Lower leg skin (tissue), 4 donors: ENCODE data around the gene SEMA6A. TPM values are rescaled to one million over a fixed set of nuclear protein-coding genes. Genes with fewer than 3 reads are reported as not detected.

ENCODE experiments used
- DNase-seq, 2 donors: peaks; one replicate each; pipeline ENCODE4 v3.0.0-alpha.2; 2019; ENCODE audit warnings: low spot score in 2 of 2
- H3K4me3 ChIP-seq: fragments of 200-600 bp; sonication (generic); 2 replicates; pipeline ENCODE4 v1.5.1; 2017; ENCODE audit warnings: mild to moderate bottlenecking, low read depth; ENCODE audit not compliant: poor library complexity, severe bottlenecking
- POLR2A ChIP-seq, 2 donors: fragments of 450-650 bp; IDR thresholded peaks; one replicate each; pipeline ENCODE4 v1.6.1; 2016 to 2017; ENCODE audit warnings: antibody characterized with exemption in 2 of 2, mild to moderate bottlenecking in 1 of 2, moderate library complexity in 1 of 2
- WGBS, 2 donors: methylation state at CpG; one replicate each; pipeline ENCODE4 v1.1.5; 2018; 5-methylcytosine and 5-hydroxymethylcytosine counted together
- intact Hi-C: fragments of 100-400 bp; cut with DNase I; formaldehyde crosslinking; loops from one replicate; pipeline ENCODE4 v1.15.0; 2023; ENCODE audit warnings: low total_unique reads
- total RNA-seq, 4 donors: library from RNA; depleted of rRNA; stranded (reverse); fragments of >200 nt; gene quantifications; one replicate each; pipeline ENCODE4 v1.1.0, GENCODE V29; 2016
- TF ChIP-seq, protein P1 (sequence below), 3 donors: fragments of 450-650 bp; IDR thresholded peaks; one replicate each; pipeline ENCODE4 v1.5.1; 2016; ENCODE audit warnings: antibody characterized with exemption in 3 of 3, mild to moderate bottlenecking in 3 of 3, moderate library complexity in 2 of 3

SEMA6A gene
- total RNA-seq, 4 donors from 2014 or later: 7.0 to 21.8 (median 10.1) TPM

DNA sequence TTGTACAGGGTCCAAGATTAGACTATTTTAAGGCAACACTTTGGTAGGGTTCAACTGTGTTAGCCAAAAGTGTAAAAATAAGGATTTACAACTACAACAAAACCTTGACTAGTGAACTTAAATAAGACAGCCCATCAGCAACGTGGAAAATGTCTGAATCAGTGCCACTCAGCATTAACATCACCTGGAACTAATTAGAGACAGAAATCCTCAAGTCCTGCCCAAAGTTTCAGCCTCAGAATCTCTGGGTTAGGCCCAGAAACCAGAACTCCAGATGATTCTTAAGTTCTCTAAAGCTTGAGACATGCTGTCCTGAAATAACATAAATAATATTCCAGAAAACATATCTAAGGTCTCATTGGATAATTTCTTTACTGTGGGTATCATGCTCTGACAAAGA is 118.6 kb downstream of the SEMA6A start:
- no peak for DNase-seq
- H3K4me3 ChIP-seq: no peak overlapping the region
- 48 to 59% methylated on average over 1 of the region's 1 CpG for WGBS, 2 donors
- intact Hi-C loops: no loop called here
- TF ChIP-seq POLR2A (IDR thresholded peaks at IDR 0.05): no peak
- TF ChIP-seq, protein P1, sequence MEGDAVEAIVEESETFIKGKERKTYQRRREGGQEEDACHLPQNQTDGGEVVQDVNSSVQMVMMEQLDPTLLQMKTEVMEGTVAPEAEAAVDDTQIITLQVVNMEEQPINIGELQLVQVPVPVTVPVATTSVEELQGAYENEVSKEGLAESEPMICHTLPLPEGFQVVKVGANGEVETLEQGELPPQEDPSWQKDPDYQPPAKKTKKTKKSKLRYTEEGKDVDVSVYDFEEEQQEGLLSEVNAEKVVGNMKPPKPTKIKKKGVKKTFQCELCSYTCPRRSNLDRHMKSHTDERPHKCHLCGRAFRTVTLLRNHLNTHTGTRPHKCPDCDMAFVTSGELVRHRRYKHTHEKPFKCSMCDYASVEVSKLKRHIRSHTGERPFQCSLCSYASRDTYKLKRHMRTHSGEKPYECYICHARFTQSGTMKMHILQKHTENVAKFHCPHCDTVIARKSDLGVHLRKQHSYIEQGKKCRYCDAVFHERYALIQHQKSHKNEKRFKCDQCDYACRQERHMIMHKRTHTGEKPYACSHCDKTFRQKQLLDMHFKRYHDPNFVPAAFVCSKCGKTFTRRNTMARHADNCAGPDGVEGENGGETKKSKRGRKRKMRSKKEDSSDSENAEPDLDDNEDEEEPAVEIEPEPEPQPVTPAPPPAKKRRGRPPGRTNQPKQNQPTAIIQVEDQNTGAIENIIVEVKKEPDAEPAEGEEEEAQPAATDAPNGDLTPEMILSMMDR (IDR thresholded peaks at IDR 0.05): no peak

DNA sequence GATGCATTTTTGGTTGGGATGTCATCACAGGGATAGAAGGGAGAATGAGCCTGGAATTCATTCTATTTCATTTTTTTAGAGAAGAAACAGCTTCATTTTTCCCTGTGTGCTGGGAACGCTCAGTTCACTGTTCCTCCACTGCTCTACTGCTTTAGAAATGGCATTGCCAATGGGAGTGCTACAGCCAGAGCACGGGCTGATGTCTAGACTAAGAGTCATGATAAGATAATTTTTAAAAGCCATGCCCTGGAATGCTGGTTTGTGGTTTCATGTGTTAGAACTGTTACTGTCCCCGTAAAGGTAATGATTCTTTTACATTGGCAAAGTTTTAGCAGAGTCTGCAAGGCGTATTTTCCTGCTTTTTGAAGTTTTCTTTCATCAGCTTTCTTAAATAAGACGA is 119.6 kb downstream of the SEMA6A start:
- no peak for TF ChIP-seq POLR2A (IDR thresholded peaks at IDR 0.05)
- TF ChIP-seq, protein P1 (IDR thresholded peaks at IDR 0.05): no peak
- 63 to 70% methylated on average over 5 of the region's 5 CpGs for WGBS, 2 donors
- intact Hi-C loops: no loop called here

DNA sequence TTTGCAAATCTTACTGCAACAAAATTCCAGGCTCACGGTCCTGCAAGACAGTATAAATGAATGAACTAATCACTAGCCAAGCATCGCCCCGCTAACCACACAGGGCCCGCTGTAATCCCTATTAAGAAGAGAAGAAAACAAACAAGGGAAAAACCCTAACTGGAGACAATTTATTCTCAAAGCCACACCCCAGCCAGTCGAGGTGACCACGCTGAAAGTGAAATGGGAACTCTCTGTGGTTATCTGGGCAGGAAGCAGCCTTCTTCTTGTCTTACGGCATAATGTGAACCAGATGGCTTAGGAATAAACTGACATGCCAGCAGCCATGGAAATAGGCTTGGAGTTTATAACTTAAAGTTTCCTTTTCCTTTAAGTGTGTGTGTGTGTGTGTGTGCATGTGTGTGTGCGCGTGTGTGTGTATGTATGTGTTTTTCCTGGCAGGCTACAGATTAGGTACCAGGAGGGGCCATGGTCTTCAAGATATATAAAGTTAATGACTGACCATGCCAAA is 120.2 kb downstream of the SEMA6A start:
- intact Hi-C loops: no loop called here
- TF ChIP-seq, protein P1 (IDR thresholded peaks at IDR 0.05): no peak
- no peak for TF ChIP-seq POLR2A (IDR thresholded peaks at IDR 0.05)
- 33% methylated on average over 9 of the region's 9 CpGs for WGBS, 2 donors
- DNase-seq: peak in 1 of 2 donors; percentile 22
- no peak overlapping the region for H3K4me3 ChIP-seq

More for the DNA sequence above, 119.6 kb downstream of the SEMA6A start:
- no peak for DNase-seq
- H3K4me3 ChIP-seq: no peak overlapping the region

DNA sequence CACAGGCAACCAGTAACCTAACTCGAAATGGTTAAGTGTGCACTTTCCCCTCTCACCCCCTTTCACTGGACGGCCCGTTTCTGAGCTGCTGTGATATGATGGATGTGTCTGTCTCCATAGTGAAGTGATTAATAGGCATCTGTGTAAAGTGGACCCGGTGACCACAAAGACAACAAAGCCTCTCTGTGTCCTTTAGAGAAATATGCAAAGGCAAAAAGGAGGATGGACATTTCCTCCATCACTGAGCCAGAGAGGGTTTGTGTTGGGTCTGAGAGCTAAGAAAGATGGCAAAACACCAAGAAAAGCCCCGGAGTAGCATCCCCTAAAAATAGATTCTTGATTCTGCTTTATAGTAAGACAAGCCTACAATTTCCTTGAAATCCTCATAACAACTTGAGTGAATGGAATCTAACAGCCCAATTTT is 120.6 kb downstream of the SEMA6A start:
- TF ChIP-seq, protein P1 (IDR thresholded peaks at IDR 0.05): no peak
- TF ChIP-seq POLR2A (IDR thresholded peaks at IDR 0.05): no peak
- 53 to 57% methylated on average over 5 of the region's 5 CpGs for WGBS, 2 donors
- H3K4me3 ChIP-seq: no peak overlapping the region
- no peak for DNase-seq
- intact Hi-C loops: no loop called here

DNA sequence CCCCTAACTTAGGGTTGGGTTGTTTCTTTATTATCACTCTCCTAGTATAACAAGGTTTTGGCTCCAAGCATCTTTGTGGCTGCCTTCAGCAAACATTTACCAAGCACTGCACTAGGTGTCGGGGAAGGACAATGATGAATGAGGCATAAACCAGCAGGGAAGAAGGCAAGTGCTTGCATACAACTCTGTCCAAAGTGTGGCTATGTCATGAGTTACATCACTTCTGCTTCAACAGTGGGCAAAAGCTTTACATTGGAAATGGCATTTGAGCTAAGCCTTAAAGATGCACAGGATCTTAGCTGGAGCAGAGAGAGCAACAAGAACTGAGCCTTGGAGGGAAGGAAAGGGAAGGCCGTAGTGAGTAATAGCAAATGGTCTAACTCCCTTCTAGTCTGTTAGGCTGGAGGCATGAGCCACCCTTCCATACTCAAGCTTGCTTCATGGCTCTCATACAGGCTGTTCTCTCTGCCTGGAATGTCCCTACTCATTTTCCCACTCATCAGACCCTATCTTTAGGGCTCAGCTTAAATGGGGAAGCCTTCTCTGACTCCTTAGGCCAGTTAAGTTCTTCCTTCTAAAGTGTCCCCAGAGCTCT is 121.8 kb downstream of the SEMA6A start:
- no peak overlapping the region for H3K4me3 ChIP-seq
- TF ChIP-seq, protein P1 (IDR thresholded peaks at IDR 0.05): no peak
- no peak for TF ChIP-seq POLR2A (IDR thresholded peaks at IDR 0.05)
- WGBS, 2 donors: 87 to 100% methylated on average over 2 of the region's 2 CpGs
- DNase-seq: no peak
- intact Hi-C loops: no loop called here
